Peyer's patch (tissue), 4 donors: ENCODE measurements around the gene MFAP4. TPM values are rescaled to one million over a fixed set of nuclear protein-coding genes. Genes with fewer than 3 reads are reported as not detected.
A peak's percentile ranks its signal among the peaks of the same experiment; 100 is the strongest.

Experiments used
- DNase-seq, 3 donors: peaks; one replicate each; pipeline ENCODE4 v3.0.0-alpha.2; 2017 to 2019
- H3K27ac ChIP-seq, 4 donors: fragments of 200-600 bp; sonication (generic); one replicate each; pipeline ENCODE4 v1.5.1; 2016 to 2019
- H3K27me3 ChIP-seq, 2 donors: fragments of 200-600 bp; sonication (generic); one replicate each; pipeline ENCODE4 v1.5.1; 2019
- H3K36me3 ChIP-seq, 3 donors: fragments of 200-600 bp; sonication (generic); one replicate each; pipeline ENCODE4 v1.5.1; 2016 to 2019
- H3K4me1 ChIP-seq, 4 donors: fragments of 200-600 bp; sonication (generic); one replicate each; pipeline ENCODE4 v1.5.1; 2016 to 2019
- H3K4me3 ChIP-seq, 4 donors: fragments of 200-600 bp; sonication (generic); 1 replicate in 3 of 4; 2 replicates in 1 of 4; pipeline ENCODE4 v1.5.1; 2016 to 2019; ENCODE audit warnings: mild to moderate bottlenecking in 1 of 4
- H3K9me3 ChIP-seq, 4 donors: fragments of 200-600 bp; sonication (generic); one replicate each; pipeline ENCODE4 v1.5.1; 2016 to 2019; ENCODE audit warnings: mild to moderate bottlenecking in 1 of 4
- CTCF ChIP-seq, 6 experiments: fragments of 450-650 bp in 4 of 6; fragments of 200-600 bp in 2 of 6; sonication (generic) in 1 of 6; IDR thresholded peaks; one replicate each; pipeline ENCODE4 v1.5.1; 2017 to 2019; ENCODE audit warnings: antibody characterized with exemption in 6 of 6, mild to moderate bottlenecking in 3 of 6, moderate library complexity in 1 of 6
- POLR2A ChIP-seq, 2 donors: fragments of 450-650 bp; IDR thresholded peaks; one replicate each; pipeline ENCODE4 v1.5.1; 2017; ENCODE audit warnings: antibody characterized with exemption in 2 of 2, mild to moderate bottlenecking in 2 of 2, moderate library complexity in 2 of 2
- total RNA-seq, 4 donors: library from RNA; depleted of rRNA; stranded (reverse); fragments of >200 nt; gene quantifications; one replicate each; pipeline ENCODE4 v1.1.0, GENCODE V29; 2016

The MFAP4 gene
- total RNA-seq, 4 donors from 2014 or later, result 12.6 to 70.8 (median 43.9) TPM

GRCh38 chr17:19397556-19398041 is 10.6 kb upstream of the MFAP4 start:
- TF ChIP-seq CTCF (IDR thresholded peaks at IDR 0.05) (peak in 2 of 6 experiments; percentile 19 to 24), POLR2A (IDR thresholded peaks at IDR 0.05) (no peak)
- DNase-seq, result peak in 1 of 3 donors; percentile 45
- H3K36me3 ChIP-seq, result no peaks in the 10 kb centered on the region
- H3K9me3 ChIP-seq, result no peaks in the 10 kb centered on the region
- no peaks in the 10 kb centered on the region for H3K27me3 ChIP-seq
- H3K4me1 ChIP-seq, result peaks cover 0 to 20% (median 0%) of the 10 kb centered on the region in 4 donors
- peak overlapping the region in 3 of 4 donors; percentile 50 to 58 (median 54) for H3K27ac ChIP-seq
- no peak overlapping the region for H3K4me3 ChIP-seq

- Histone ChIP-seq H3K4me3 (no peak overlapping the region), H3K27me3 (no peaks in the 10 kb centered on the region), H3K9me3 (no peaks in the 10 kb centered on the region), H3K27ac (no peak overlapping the region), H3K4me1 (peaks cover 0 to 22% (median 2%) of the 10 kb centered on the region in 4 donors), H3K36me3 (no peaks in the 10 kb centered on the region)
- DNase-seq, result peak in 1 of 3 donors; percentile 14
- no peak for TF ChIP-seq CTCF (IDR thresholded peaks at IDR 0.05)
- no peak for TF ChIP-seq POLR2A (IDR thresholded peaks at IDR 0.05)
Measured at GRCh38 chr17:19392303-19392702, 5.3 kb upstream of the MFAP4 start.

GRCh38 chr17:19391432-19391831 is 4.4 kb upstream of the MFAP4 start:
- peak in 1 of 3 donors; percentile 24 for DNase-seq
- peaks cover 0 to 30% (median 3%) of the 10 kb centered on the region in 4 donors for H3K4me1 ChIP-seq
- TF ChIP-seq POLR2A (IDR thresholded peaks at IDR 0.05), result no peak
- no peak for TF ChIP-seq CTCF (IDR thresholded peaks at IDR 0.05)
- H3K4me3 ChIP-seq, result no peak overlapping the region
- no peaks in the 10 kb centered on the region for H3K36me3 ChIP-seq
- H3K9me3 ChIP-seq, result no peaks in the 10 kb centered on the region
- no peak overlapping the region for H3K27ac ChIP-seq
- H3K27me3 ChIP-seq, result no peaks in the 10 kb centered on the region

GRCh38 chr17:19390951-19391350 is 4.0 kb upstream of the MFAP4 start:
- no peak for DNase-seq
- no peaks in the 10 kb centered on the region for H3K9me3 ChIP-seq
- no peak overlapping the region for H3K4me3 ChIP-seq
- TF ChIP-seq CTCF (IDR thresholded peaks at IDR 0.05) (no peak), POLR2A (IDR thresholded peaks at IDR 0.05) (no peak)
- H3K27ac ChIP-seq, result no peak overlapping the region
- no peaks in the 10 kb centered on the region for H3K36me3 ChIP-seq
- H3K27me3 ChIP-seq, result no peaks in the 10 kb centered on the region
- H3K4me1 ChIP-seq, result peaks cover 0 to 34% (median 4%) of the 10 kb centered on the region in 4 donors

- peak overlapping the region; percentile 46 to 92 (median 84) for H3K27ac ChIP-seq
Measured at GRCh38 chr17:19388791-19389785, 2.1 kb upstream of the MFAP4 start.

More at GRCh38 chr17:19388791-19389785, 2.1 kb upstream of the MFAP4 start:
- H3K27me3 ChIP-seq, result no peaks in the 10 kb centered on the region
- no peak overlapping the region for H3K4me3 ChIP-seq
- no peaks in the 10 kb centered on the region for H3K9me3 ChIP-seq
- peaks cover 0 to 5% (median 0%) of the 10 kb centered on the region in 3 donors for H3K36me3 ChIP-seq
- TF ChIP-seq CTCF (IDR thresholded peaks at IDR 0.05), result no peak
- no peak for TF ChIP-seq POLR2A (IDR thresholded peaks at IDR 0.05)
- DNase-seq, result peak in 1 of 3 donors; percentile 53
- peaks cover 0 to 53% (median 7%) of the 10 kb centered on the region in 4 donors for H3K4me1 ChIP-seq
